Type B pancreatic cell (in vitro differentiated cells): ENCODE measurements around the gene PMM2. TPM values are rescaled to one million over a fixed set of nuclear protein-coding genes. Genes with fewer than 3 reads are reported as not detected.
"Not testable (repeated sequence)": the region's sequence is repeated elsewhere in the genome, so short reads cannot be mapped to it uniquely, and the experiment has no call there.

Experiments
- DNase-seq: peaks from one replicate; pipeline ENCODE4 v3.0.0; 2021; ENCODE audit warnings: mixed read lengths; ENCODE audit not compliant: unreplicated experiment; ENCODE audit errors: extremely low spot score
- H3K27ac Mint-ChIP-seq: 2 replicates; pipeline ENCODE4 v1.8.0; 2021; ENCODE audit warnings: mild to moderate bottlenecking, mixed read lengths
- H3K27me3 Mint-ChIP-seq: 2 replicates; pipeline ENCODE4 v1.8.0; 2021; ENCODE audit warnings: mixed read lengths
- H3K36me3 Mint-ChIP-seq: 2 replicates; pipeline ENCODE4 v1.8.0; 2021; ENCODE audit warnings: mixed read lengths
- H3K4me1 Mint-ChIP-seq: one replicate; pipeline ENCODE4 v1.8.0; 2021; ENCODE audit warnings: mixed read lengths; ENCODE audit not compliant: unreplicated experiment
- H3K4me3 Mint-ChIP-seq: 2 replicates; pipeline ENCODE4 v1.8.0; 2021; ENCODE audit warnings: mild to moderate bottlenecking, mixed read lengths
- H3K9me3 Mint-ChIP-seq: 2 replicates; pipeline ENCODE4 v1.8.0; 2021; ENCODE audit warnings: mixed read lengths
- total RNA-seq: library from RNA; stranded (reverse); gene quantifications from 2 replicates; pipeline ENCODE4 v1.2.1, GENCODE V29; 2021; ENCODE audit warnings: low replicate concordance
- TF ChIP-seq, protein P1 (sequence below): fragments of 200-600 bp; sonication (generic); conservative IDR thresholded peaks from 2 replicates; pipeline ENCODE4 v1.5.0; 2021; ENCODE audit warnings: antibody characterized with exemption, mild to moderate bottlenecking

Gene PMM2
- total RNA-seq, 1 donor from 2014 or later, result 35.5 TPM

DNA sequence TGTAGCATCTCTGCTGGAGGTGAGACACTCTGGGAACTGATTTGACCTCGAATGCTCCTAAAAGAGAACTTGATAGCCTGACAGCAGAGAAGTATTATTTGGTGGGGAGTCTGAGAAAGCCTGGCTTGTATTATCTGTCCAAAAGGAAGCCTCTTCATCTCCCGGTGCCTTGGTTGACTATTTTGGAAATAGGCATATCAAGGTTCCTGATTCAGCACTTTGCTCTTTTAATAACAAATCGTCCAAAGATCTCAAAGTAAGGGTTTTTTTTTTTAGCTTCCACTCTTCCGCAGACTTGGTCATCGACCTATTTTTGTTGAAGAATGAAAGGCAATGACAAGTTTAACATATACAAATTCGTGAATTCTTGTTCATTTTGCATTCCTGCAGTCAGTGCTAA is 15.0 kb upstream of the PMM2 start:
- DNase-seq, result no peak
- Mint-ChIP-seq H3K9me3 (no peaks in the 10 kb centered on the region), H3K4me3 (no peak overlapping the region), H3K27ac (no peak overlapping the region), H3K27me3 (no peaks in the 10 kb centered on the region), H3K36me3 (peaks cover 5% of the 10 kb centered on the region), H3K4me1 (peaks cover 5% of the 10 kb centered on the region)
- TF ChIP-seq, protein P1, sequence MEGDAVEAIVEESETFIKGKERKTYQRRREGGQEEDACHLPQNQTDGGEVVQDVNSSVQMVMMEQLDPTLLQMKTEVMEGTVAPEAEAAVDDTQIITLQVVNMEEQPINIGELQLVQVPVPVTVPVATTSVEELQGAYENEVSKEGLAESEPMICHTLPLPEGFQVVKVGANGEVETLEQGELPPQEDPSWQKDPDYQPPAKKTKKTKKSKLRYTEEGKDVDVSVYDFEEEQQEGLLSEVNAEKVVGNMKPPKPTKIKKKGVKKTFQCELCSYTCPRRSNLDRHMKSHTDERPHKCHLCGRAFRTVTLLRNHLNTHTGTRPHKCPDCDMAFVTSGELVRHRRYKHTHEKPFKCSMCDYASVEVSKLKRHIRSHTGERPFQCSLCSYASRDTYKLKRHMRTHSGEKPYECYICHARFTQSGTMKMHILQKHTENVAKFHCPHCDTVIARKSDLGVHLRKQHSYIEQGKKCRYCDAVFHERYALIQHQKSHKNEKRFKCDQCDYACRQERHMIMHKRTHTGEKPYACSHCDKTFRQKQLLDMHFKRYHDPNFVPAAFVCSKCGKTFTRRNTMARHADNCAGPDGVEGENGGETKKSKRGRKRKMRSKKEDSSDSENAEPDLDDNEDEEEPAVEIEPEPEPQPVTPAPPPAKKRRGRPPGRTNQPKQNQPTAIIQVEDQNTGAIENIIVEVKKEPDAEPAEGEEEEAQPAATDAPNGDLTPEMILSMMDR, result no peak

DNA sequence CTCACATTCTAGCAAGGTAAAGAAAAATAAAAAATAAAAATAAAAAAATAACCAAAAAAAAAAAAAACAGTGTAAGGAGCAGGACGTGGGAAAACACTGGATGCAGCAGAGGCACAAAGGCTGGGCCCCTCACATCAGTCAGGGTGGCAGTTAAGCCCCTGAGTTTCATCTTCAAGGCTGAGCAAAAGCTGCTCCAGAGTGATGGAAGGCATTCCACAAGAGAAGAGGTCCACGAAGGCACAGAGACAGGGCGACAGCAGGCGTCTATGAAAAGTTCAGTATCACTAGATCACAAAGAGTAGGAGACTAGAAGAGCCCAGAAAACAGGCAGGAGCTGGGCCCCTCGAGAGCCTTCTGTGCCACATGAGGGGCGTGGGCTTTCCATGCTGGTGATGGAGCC is 12.2 kb upstream of the PMM2 start:
- TF ChIP-seq, protein P1, result no peak
- Mint-ChIP-seq H3K27ac (no peak overlapping the region), H3K4me1 (peaks cover 5% of the 10 kb centered on the region), H3K27me3 (no peaks in the 10 kb centered on the region), H3K4me3 (no peak overlapping the region), H3K9me3 (no peaks in the 10 kb centered on the region), H3K36me3 (no peaks in the 10 kb centered on the region)
- no peak for DNase-seq

DNA sequence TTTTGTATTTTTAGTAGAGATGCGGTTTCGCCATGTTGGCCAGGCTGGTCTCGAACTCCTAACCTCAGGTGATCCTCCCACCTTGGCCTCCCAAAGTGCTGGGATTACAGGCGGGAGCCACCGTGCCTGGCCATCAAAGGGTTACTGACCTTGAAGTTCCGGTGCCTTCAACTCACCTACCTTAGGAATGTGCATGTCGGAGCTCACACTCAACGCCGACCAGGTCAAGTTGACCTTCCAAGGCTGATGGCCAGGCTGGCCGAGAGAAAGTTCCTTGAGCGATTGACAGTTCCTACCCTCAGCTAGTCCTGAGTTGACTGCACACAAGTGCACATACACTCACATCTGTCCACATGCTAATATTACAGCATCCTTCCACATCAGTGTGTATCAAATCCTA is 11.3 kb upstream of the PMM2 start:
- not testable (repeated sequence) for DNase-seq, H3K4me3 Mint-ChIP-seq, H3K27me3 Mint-ChIP-seq, H3K9me3 Mint-ChIP-seq, H3K36me3 Mint-ChIP-seq, H3K4me1 Mint-ChIP-seq, H3K27ac Mint-ChIP-seq

GRCh38 chr16:8788578-8789172 is 9.0 kb upstream of the PMM2 start:
- Mint-ChIP-seq H3K36me3 (no peaks in the 10 kb centered on the region), H3K27ac (no peak overlapping the region), H3K4me1 (peaks cover 10% of the 10 kb centered on the region), H3K4me3 (no peak overlapping the region), H3K9me3 (no peaks in the 10 kb centered on the region), H3K27me3 (no peaks in the 10 kb centered on the region)
- no peak for DNase-seq
- TF ChIP-seq, protein P1, result no peak

- TF ChIP-seq, protein P1, result no peak
- Mint-ChIP-seq H3K27me3 (no peaks in the 10 kb centered on the region), H3K36me3 (no peaks in the 10 kb centered on the region), H3K4me3 (peak overlapping the region; percentile 25), H3K4me1 (peaks cover 33% of the 10 kb centered on the region), H3K27ac (peak overlapping the region; percentile 5), H3K9me3 (no peaks in the 10 kb centered on the region)
- no peak for DNase-seq
These were observed 2.5 kb upstream of the PMM2 start for GRCh38 chr16:8795091-8795490.

DNA sequence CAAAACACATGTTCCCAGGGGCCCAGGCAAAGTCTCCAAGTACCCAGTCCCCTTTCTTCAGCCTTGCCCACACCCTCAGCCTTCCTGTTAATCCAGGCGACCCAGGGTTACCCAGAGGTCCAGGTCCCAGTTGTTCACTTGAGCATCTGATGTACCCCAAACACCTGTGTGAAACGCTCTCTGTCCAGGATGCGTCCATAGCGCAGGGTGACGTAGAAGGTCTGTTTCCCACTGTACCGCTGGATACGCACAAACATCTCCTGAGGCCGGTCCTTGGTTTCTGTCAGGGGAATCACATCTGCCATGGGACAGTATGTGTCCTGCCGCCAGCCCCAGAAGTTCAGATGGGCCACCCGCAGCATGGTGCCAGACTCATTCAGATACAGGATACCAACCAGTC is 1.8 kb upstream of the PMM2 start:
- H3K9me3 Mint-ChIP-seq, result no peaks in the 10 kb centered on the region
- no peak overlapping the region for H3K27ac Mint-ChIP-seq
- peak overlapping the region; percentile 98 for H3K4me3 Mint-ChIP-seq
- TF ChIP-seq, protein P1, result no peak
- H3K27me3 Mint-ChIP-seq, result no peaks in the 10 kb centered on the region
- no peaks in the 10 kb centered on the region for H3K36me3 Mint-ChIP-seq
- no peak for DNase-seq
- peaks cover 33% of the 10 kb centered on the region for H3K4me1 Mint-ChIP-seq
